Lower leg skin (tissue), 3 donors: ENCODE data around the gene PDK4.

ENCODE experiments used
- POLR2A ChIP-seq, 2 donors: fragments of 450-650 bp; IDR thresholded peaks; one replicate each; pipeline ENCODE4 v1.6.1; 2016 to 2017; ENCODE audit warnings: antibody characterized with exemption in 2 of 2, mild to moderate bottlenecking in 1 of 2, moderate library complexity in 1 of 2
- TF ChIP-seq, protein P1 (sequence below), 3 donors: fragments of 450-650 bp; IDR thresholded peaks; one replicate each; pipeline ENCODE4 v1.5.1; 2016; ENCODE audit warnings: antibody characterized with exemption in 3 of 3, mild to moderate bottlenecking in 3 of 3, moderate library complexity in 2 of 3

DNA sequence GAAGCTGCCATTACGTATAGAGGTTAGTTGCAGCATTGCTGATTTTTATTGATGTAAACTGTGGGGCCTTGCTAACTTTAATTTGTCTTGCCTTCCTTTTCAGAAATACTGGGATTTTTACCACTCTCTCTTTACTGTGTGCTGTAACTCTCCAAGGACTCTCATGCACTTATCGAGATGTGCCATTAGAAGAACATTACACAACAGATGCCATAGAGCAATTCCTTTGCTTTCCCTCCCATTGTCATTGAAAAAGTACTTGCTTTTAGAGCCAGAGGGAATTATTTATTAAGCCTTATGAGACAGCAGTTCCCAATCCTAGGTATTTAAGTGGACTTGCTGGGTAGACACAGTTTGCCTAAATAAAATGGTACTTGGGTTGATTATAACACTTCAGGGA is 58.8 kb downstream of the PDK4 start:
- TF ChIP-seq, protein P1, sequence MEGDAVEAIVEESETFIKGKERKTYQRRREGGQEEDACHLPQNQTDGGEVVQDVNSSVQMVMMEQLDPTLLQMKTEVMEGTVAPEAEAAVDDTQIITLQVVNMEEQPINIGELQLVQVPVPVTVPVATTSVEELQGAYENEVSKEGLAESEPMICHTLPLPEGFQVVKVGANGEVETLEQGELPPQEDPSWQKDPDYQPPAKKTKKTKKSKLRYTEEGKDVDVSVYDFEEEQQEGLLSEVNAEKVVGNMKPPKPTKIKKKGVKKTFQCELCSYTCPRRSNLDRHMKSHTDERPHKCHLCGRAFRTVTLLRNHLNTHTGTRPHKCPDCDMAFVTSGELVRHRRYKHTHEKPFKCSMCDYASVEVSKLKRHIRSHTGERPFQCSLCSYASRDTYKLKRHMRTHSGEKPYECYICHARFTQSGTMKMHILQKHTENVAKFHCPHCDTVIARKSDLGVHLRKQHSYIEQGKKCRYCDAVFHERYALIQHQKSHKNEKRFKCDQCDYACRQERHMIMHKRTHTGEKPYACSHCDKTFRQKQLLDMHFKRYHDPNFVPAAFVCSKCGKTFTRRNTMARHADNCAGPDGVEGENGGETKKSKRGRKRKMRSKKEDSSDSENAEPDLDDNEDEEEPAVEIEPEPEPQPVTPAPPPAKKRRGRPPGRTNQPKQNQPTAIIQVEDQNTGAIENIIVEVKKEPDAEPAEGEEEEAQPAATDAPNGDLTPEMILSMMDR (IDR thresholded peaks at IDR 0.05) = no peak
- no peak for TF ChIP-seq POLR2A (IDR thresholded peaks at IDR 0.05)
